Vagina (tissue), 2 donors: ENCODE results near the gene KRTAP10-5. TPM values are rescaled to one million over a fixed set of nuclear protein-coding genes. Genes with fewer than 3 reads are reported as not detected.

ENCODE experiments used
- DNase-seq, 2 donors: peaks; one replicate each; pipeline ENCODE4 v3.0.0-alpha.2; 2017; ENCODE audit errors: extremely low spot score in 2 of 2
- H3K27ac ChIP-seq: fragments of 200-600 bp; sonication (generic); one replicate; pipeline ENCODE4 v1.5.1; 2019
- H3K27me3 ChIP-seq: fragments of 200-600 bp; sonication (generic); one replicate; pipeline ENCODE4 v1.5.1; 2019
- H3K36me3 ChIP-seq, 2 donors: fragments of 200-600 bp; sonication (generic); one replicate each; pipeline ENCODE4 v1.5.1; 2017 to 2019
- H3K4me1 ChIP-seq: fragments of 200-600 bp; sonication (generic); one replicate; pipeline ENCODE4 v1.5.1; 2019
- H3K4me3 ChIP-seq, 2 donors: fragments of 200-600 bp; sonication (generic); 1 replicate in 1 of 2; 2 replicates in 1 of 2; pipeline ENCODE4 v1.5.1; 2016 to 2019
- H3K9me3 ChIP-seq: fragments of 200-600 bp; sonication (generic); one replicate; pipeline ENCODE4 v1.5.1; 2019
- CTCF ChIP-seq, 3 experiments: fragments of 450-650 bp in 2 of 3; fragments of 200-600 bp in 1 of 3; sonication (generic) in 1 of 3; IDR thresholded peaks; one replicate each; pipeline ENCODE4 v1.5.1; 2017 to 2019; ENCODE audit warnings: antibody characterized with exemption in 3 of 3, mild to moderate bottlenecking in 2 of 3, moderate library complexity in 2 of 3
- POLR2A ChIP-seq, 2 donors: fragments of 450-650 bp; IDR thresholded peaks; one replicate each; pipeline ENCODE4 v1.6.1; 2017; ENCODE audit warnings: antibody characterized with exemption in 2 of 2, mild to moderate bottlenecking in 2 of 2, moderate library complexity in 2 of 2
- POLR2AphosphoS5 ChIP-seq, 2 donors: sonication (generic); formaldehyde crosslinking; IDR thresholded peaks; one replicate each; pipeline ENCODE4 v1.9.0; 2017; ENCODE audit warnings: antibody characterized with exemption in 2 of 2, mild to moderate bottlenecking in 2 of 2, low read depth in 1 of 2; ENCODE audit not compliant: insufficient read depth in 1 of 2
- intact Hi-C: fragments of 100-400 bp; cut with DNase I; formaldehyde crosslinking; loops from one replicate; pipeline ENCODE4 v1.15.1; 2023
- total RNA-seq: library from RNA; depleted of rRNA; stranded (reverse); fragments of >200 nt; gene quantifications from one replicate; pipeline ENCODE4 v1.2.3, GENCODE V29; 2016

KRTAP10-5 gene
- total RNA-seq, 1 donor from 2014 or later, result not detected

- Histone ChIP-seq H3K27me3 (no peaks in the 10 kb centered on the region), H3K4me3 (no peak overlapping the region), H3K9me3 (no peaks in the 10 kb centered on the region), H3K4me1 (no peaks in the 10 kb centered on the region), H3K36me3 (no peaks in the 10 kb centered on the region), H3K27ac (no peak overlapping the region)
- TF ChIP-seq POLR2A (IDR thresholded peaks at IDR 0.05) (no peak), POLR2AphosphoS5 (IDR thresholded peaks at IDR 0.05; ENCODE audit: insufficient read depth in 1 of 2, low read depth in 1 of 2) (no peak), CTCF (IDR thresholded peaks at IDR 0.05) (no peak)
- no peak for DNase-seq
- intact Hi-C loops, result no loop called here
Measured at GRCh38 chr21:44532712-44533111, 47.7 kb downstream of the KRTAP10-5 start.

- H3K27ac ChIP-seq, result no peak overlapping the region
- no peaks in the 10 kb centered on the region for H3K27me3 ChIP-seq
- no peak overlapping the region for H3K4me3 ChIP-seq
- no peaks in the 10 kb centered on the region for H3K9me3 ChIP-seq
- DNase-seq, result no peak
- no peaks in the 10 kb centered on the region for H3K4me1 ChIP-seq
- TF ChIP-seq POLR2AphosphoS5 (IDR thresholded peaks at IDR 0.05; ENCODE audit: insufficient read depth in 1 of 2, low read depth in 1 of 2) (no peak), POLR2A (IDR thresholded peaks at IDR 0.05) (no peak), CTCF (IDR thresholded peaks at IDR 0.05) (no peak)
- H3K36me3 ChIP-seq, result no peaks in the 10 kb centered on the region
- intact Hi-C loops, result no loop called here
Measured at GRCh38 chr21:44531606-44532564, 48.5 kb downstream of the KRTAP10-5 start.

- TF ChIP-seq POLR2AphosphoS5 (IDR thresholded peaks at IDR 0.05; ENCODE audit: insufficient read depth in 1 of 2, low read depth in 1 of 2) (no peak), CTCF (IDR thresholded peaks at IDR 0.05) (no peak), POLR2A (IDR thresholded peaks at IDR 0.05) (no peak)
- no peak overlapping the region for H3K27ac ChIP-seq
- no peaks in the 10 kb centered on the region for H3K36me3 ChIP-seq
- H3K4me3 ChIP-seq, result no peak overlapping the region
- H3K4me1 ChIP-seq, result no peaks in the 10 kb centered on the region
- no peaks in the 10 kb centered on the region for H3K27me3 ChIP-seq
- intact Hi-C loops, result no loop called here
- no peaks in the 10 kb centered on the region for H3K9me3 ChIP-seq
- DNase-seq, result no peak
Measured at GRCh38 chr21:44530903-44531605, 49.4 kb downstream of the KRTAP10-5 start.

- Histone ChIP-seq H3K4me3 (no peak overlapping the region), H3K4me1 (no peaks in the 10 kb centered on the region), H3K9me3 (no peaks in the 10 kb centered on the region), H3K27ac (no peak overlapping the region), H3K27me3 (no peaks in the 10 kb centered on the region), H3K36me3 (no peaks in the 10 kb centered on the region)
- TF ChIP-seq POLR2AphosphoS5 (IDR thresholded peaks at IDR 0.05; ENCODE audit: insufficient read depth in 1 of 2, low read depth in 1 of 2), result no peak
- no peak for TF ChIP-seq POLR2A (IDR thresholded peaks at IDR 0.05)
- TF ChIP-seq CTCF (IDR thresholded peaks at IDR 0.05), result no peak
- DNase-seq, result no peak
- intact Hi-C loops, result no loop called here
Measured at GRCh38 chr21:44530221-44530902, 50.0 kb downstream of the KRTAP10-5 start.
